Endothelial cell (in vitro differentiated cells): ENCODE data around the gene SCAP. TPM values are rescaled to one million over a fixed set of nuclear protein-coding genes. Genes with fewer than 3 reads are reported as not detected.
"Not testable (repeated sequence)": the region's sequence is repeated elsewhere in the genome, so short reads cannot be mapped to it uniquely, and the experiment has no call there.

Source experiments
- DNase-seq: peaks from one replicate; pipeline ENCODE4 v3.0.0; 2021; ENCODE audit warnings: low spot score
- H3K27ac Mint-ChIP-seq: one replicate; pipeline ENCODE4 v1.8.0; 2021; ENCODE audit warnings: mixed read lengths, inconsistent platforms; ENCODE audit not compliant: unreplicated experiment
- H3K27me3 Mint-ChIP-seq: one replicate; pipeline ENCODE4 v1.8.0; 2021; ENCODE audit warnings: mild to moderate bottlenecking, moderate library complexity, mixed read lengths, inconsistent platforms; ENCODE audit not compliant: unreplicated experiment
- H3K36me3 Mint-ChIP-seq: one replicate; pipeline ENCODE4 v1.8.0; 2021; ENCODE audit warnings: mild to moderate bottlenecking, low read depth, mixed read lengths, inconsistent platforms; ENCODE audit not compliant: unreplicated experiment
- H3K4me1 Mint-ChIP-seq: one replicate; pipeline ENCODE4 v1.8.0; 2021; ENCODE audit warnings: mild to moderate bottlenecking, mixed read lengths, inconsistent platforms; ENCODE audit not compliant: unreplicated experiment
- H3K4me3 Mint-ChIP-seq: one replicate; pipeline ENCODE4 v1.8.0; 2021; ENCODE audit warnings: mild to moderate bottlenecking, mixed read lengths, inconsistent platforms; ENCODE audit not compliant: unreplicated experiment
- H3K9me3 Mint-ChIP-seq: one replicate; pipeline ENCODE4 v1.8.0; 2021; ENCODE audit warnings: mixed read lengths, inconsistent platforms; ENCODE audit not compliant: unreplicated experiment
- CTCF ChIP-seq: fragments of 200-600 bp; sonication (generic); IDR thresholded peaks from one replicate; pipeline ENCODE4 v1.5.0; 2021; ENCODE audit warnings: antibody characterized with exemption; ENCODE audit not compliant: unreplicated experiment
- total RNA-seq: library from RNA; stranded (reverse); fragmentation: NEBNext Ultra II Directional; extraction: Animal tissue kit (Norgen Biotek cat#: 25700); gene quantifications from one replicate; pipeline ENCODE4 v1.2.1, GENCODE V29; 2021; ENCODE audit not compliant: unreplicated experiment

SCAP gene
- total RNA-seq, 1 donor from 2014 or later: 88.6 TPM

- Mint-ChIP-seq H3K36me3 (peaks cover 4% of the 10 kb centered on the region), H3K4me1 (peaks cover 25% of the 10 kb centered on the region), H3K27ac (no peak overlapping the region), H3K27me3 (peaks cover 2% of the 10 kb centered on the region), H3K9me3 (no peaks in the 10 kb centered on the region), H3K4me3 (peak overlapping the region; percentile 89)
- no peak for TF ChIP-seq CTCF
- DNase-seq: no peak
Measured at GRCh38 chr3:47476644-47477199, 981 bp upstream of the SCAP start.

GRCh38 chr3:47476330-47476626, 537 bp upstream of the SCAP start:
- no peak for DNase-seq
- peaks cover 2% of the 10 kb centered on the region for H3K27me3 Mint-ChIP-seq
- no peak for TF ChIP-seq CTCF
- H3K27ac Mint-ChIP-seq: peak overlapping the region; percentile 37
- peaks cover 4% of the 10 kb centered on the region for H3K36me3 Mint-ChIP-seq
- peak overlapping the region; percentile 89 for H3K4me3 Mint-ChIP-seq
- H3K4me1 Mint-ChIP-seq: peaks cover 22% of the 10 kb centered on the region
- no peaks in the 10 kb centered on the region for H3K9me3 Mint-ChIP-seq

GRCh38 chr3:47475029-47475569, 642 bp downstream of the SCAP start:
- Mint-ChIP-seq H3K36me3 (peaks cover 4% of the 10 kb centered on the region), H3K4me3 (peak overlapping the region; percentile 96), H3K27ac (peak overlapping the region; percentile 1), H3K4me1 (peaks cover 22% of the 10 kb centered on the region), H3K9me3 (no peaks in the 10 kb centered on the region), H3K27me3 (peaks cover 2% of the 10 kb centered on the region)
- DNase-seq: no peak
- no peak for TF ChIP-seq CTCF

GRCh38 chr3:47473391-47473790, 2.4 kb downstream of the SCAP start:
- Mint-ChIP-seq H3K9me3 (no peaks in the 10 kb centered on the region), H3K27ac (peak overlapping the region; percentile 45), H3K4me1 (peaks cover 22% of the 10 kb centered on the region), H3K36me3 (peaks cover 4% of the 10 kb centered on the region), H3K4me3 (peak overlapping the region; percentile 86), H3K27me3 (peaks cover 2% of the 10 kb centered on the region)
- TF ChIP-seq CTCF: no peak
- no peak for DNase-seq

- Mint-ChIP-seq H3K9me3 (no peaks in the 10 kb centered on the region), H3K27me3 (no peaks in the 10 kb centered on the region), H3K36me3 (no peaks in the 10 kb centered on the region), H3K4me1 (peaks cover 7% of the 10 kb centered on the region), H3K27ac (no peak overlapping the region), H3K4me3 (no peak overlapping the region)
- no peak for DNase-seq
- no peak for TF ChIP-seq CTCF
Measured at GRCh38 chr3:47469616-47470015, 6.1 kb downstream of the SCAP start.

GRCh38 chr3:47468315-47468714, 7.4 kb downstream of the SCAP start:
- not testable (repeated sequence) for H3K36me3 Mint-ChIP-seq, H3K27ac Mint-ChIP-seq, H3K9me3 Mint-ChIP-seq, DNase-seq, H3K4me3 Mint-ChIP-seq, H3K27me3 Mint-ChIP-seq, H3K4me1 Mint-ChIP-seq
